ENCODE results near the gene HDLBP.

Gene HDLBP

DNA sequence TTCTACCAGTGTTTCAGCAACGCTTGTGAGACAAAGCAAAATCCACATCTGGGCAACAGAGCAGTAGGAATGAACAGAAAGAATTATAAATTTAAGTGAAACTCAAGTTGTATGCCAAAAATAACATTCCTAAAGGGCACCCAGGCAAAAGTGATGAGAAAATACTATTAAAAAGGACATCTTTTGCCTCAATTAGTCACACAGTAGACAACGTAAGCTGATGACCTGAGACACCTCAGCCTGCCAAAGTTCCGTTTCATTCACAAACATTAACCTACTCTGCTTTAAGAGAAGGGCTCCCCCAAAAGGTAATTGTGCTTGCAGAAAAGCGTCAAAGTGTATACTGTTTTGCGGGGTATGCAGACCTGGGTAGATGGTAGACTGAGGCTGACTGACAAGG lies 7.2 kb downstream of the HDLBP start:
- no peak for DNase-seq (ENCODE audit: low read depth in 1 of 2, low spot score in 1 of 2)
- TF ChIP-seq, protein P1, sequence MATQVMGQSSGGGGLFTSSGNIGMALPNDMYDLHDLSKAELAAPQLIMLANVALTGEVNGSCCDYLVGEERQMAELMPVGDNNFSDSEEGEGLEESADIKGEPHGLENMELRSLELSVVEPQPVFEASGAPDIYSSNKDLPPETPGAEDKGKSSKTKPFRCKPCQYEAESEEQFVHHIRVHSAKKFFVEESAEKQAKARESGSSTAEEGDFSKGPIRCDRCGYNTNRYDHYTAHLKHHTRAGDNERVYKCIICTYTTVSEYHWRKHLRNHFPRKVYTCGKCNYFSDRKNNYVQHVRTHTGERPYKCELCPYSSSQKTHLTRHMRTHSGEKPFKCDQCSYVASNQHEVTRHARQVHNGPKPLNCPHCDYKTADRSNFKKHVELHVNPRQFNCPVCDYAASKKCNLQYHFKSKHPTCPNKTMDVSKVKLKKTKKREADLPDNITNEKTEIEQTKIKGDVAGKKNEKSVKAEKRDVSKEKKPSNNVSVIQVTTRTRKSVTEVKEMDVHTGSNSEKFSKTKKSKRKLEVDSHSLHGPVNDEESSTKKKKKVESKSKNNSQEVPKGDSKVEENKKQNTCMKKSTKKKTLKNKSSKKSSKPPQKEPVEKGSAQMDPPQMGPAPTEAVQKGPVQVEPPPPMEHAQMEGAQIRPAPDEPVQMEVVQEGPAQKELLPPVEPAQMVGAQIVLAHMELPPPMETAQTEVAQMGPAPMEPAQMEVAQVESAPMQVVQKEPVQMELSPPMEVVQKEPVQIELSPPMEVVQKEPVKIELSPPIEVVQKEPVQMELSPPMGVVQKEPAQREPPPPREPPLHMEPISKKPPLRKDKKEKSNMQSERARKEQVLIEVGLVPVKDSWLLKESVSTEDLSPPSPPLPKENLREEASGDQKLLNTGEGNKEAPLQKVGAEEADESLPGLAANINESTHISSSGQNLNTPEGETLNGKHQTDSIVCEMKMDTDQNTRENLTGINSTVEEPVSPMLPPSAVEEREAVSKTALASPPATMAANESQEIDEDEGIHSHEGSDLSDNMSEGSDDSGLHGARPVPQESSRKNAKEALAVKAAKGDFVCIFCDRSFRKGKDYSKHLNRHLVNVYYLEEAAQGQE (IDR thresholded peaks at IDR 0.05; ENCODE audit: insufficient replicate concordance, low read depth), result no peak
- TF ChIP-seq SPI1 (IDR thresholded peaks at IDR 0.05; ENCODE audit: borderline replicate concordance, low read depth) (no peak), GABPA (IDR thresholded peaks at IDR 0.05; ENCODE audit: low read depth) (no peak), POLR2AphosphoS5 (IDR thresholded peaks at IDR 0.05; ENCODE audit: low read depth) (no peak)
- TF ChIP-seq, protein P2, sequence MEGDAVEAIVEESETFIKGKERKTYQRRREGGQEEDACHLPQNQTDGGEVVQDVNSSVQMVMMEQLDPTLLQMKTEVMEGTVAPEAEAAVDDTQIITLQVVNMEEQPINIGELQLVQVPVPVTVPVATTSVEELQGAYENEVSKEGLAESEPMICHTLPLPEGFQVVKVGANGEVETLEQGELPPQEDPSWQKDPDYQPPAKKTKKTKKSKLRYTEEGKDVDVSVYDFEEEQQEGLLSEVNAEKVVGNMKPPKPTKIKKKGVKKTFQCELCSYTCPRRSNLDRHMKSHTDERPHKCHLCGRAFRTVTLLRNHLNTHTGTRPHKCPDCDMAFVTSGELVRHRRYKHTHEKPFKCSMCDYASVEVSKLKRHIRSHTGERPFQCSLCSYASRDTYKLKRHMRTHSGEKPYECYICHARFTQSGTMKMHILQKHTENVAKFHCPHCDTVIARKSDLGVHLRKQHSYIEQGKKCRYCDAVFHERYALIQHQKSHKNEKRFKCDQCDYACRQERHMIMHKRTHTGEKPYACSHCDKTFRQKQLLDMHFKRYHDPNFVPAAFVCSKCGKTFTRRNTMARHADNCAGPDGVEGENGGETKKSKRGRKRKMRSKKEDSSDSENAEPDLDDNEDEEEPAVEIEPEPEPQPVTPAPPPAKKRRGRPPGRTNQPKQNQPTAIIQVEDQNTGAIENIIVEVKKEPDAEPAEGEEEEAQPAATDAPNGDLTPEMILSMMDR (IDR thresholded peaks at IDR 0.05; ENCODE audit: insufficient read depth, low read length), result no peak
- H3K27ac ChIP-seq (replicated peaks), result no peak overlapping the region
- no peaks in the 10 kb centered on the region for H3K27me3 ChIP-seq (ENCODE audit: insufficient read depth, poor library complexity, severe bottlenecking)
- H3K4me3 ChIP-seq (replicated peaks; ENCODE audit: insufficient read depth, low read length), result no peak overlapping the region

GRCh38 chr2:241307055-241307454 lies 8.4 kb downstream of the HDLBP start:
- H3K4me3 ChIP-seq (replicated peaks; ENCODE audit: insufficient read depth, low read length), result no peak overlapping the region
- TF ChIP-seq, protein P2 (IDR thresholded peaks at IDR 0.05; ENCODE audit: insufficient read depth, low read length), result no peak
- no peak for TF ChIP-seq GABPA (IDR thresholded peaks at IDR 0.05; ENCODE audit: low read depth)
- TF ChIP-seq POLR2AphosphoS5 (IDR thresholded peaks at IDR 0.05; ENCODE audit: low read depth), result no peak
- TF ChIP-seq SPI1 (IDR thresholded peaks at IDR 0.05; ENCODE audit: borderline replicate concordance, low read depth), result no peak
- TF ChIP-seq, protein P1 (IDR thresholded peaks at IDR 0.05; ENCODE audit: insufficient replicate concordance, low read depth), result no peak
- no peaks in the 10 kb centered on the region for H3K27me3 ChIP-seq (ENCODE audit: insufficient read depth, poor library complexity, severe bottlenecking)
- DNase-seq (ENCODE audit: low read depth in 1 of 2, low spot score in 1 of 2), result no peak
- H3K27ac ChIP-seq (replicated peaks), result no peak overlapping the region

GRCh38 chr2:241304039-241304670 lies 11.3 kb downstream of the HDLBP start:
- Histone ChIP-seq H3K27me3 (ENCODE audit: insufficient read depth, poor library complexity, severe bottlenecking) (no peaks in the 10 kb centered on the region), H3K4me3 (replicated peaks; ENCODE audit: insufficient read depth, low read length) (no peak overlapping the region), H3K27ac (replicated peaks) (no peak overlapping the region)
- TF ChIP-seq POLR2AphosphoS5 (IDR thresholded peaks at IDR 0.05; ENCODE audit: low read depth) (no peak), SPI1 (IDR thresholded peaks at IDR 0.05; ENCODE audit: borderline replicate concordance, low read depth) (no peak), GABPA (IDR thresholded peaks at IDR 0.05; ENCODE audit: low read depth) (no peak)
- TF ChIP-seq, protein P2 (IDR thresholded peaks at IDR 0.05; ENCODE audit: insufficient read depth, low read length), result no peak
- TF ChIP-seq, protein P1 (IDR thresholded peaks at IDR 0.05; ENCODE audit: insufficient replicate concordance, low read depth), result no peak
- no peak for DNase-seq (ENCODE audit: low read depth in 1 of 2, low spot score in 1 of 2)

All from HL-60 (cell line).